MG63 (cell line): ENCODE results near the gene MYO19. TPM values are rescaled to one million over a fixed set of nuclear protein-coding genes. Genes with fewer than 3 reads are reported as not detected.
"Not testable (repeated sequence)": the region's sequence is repeated elsewhere in the genome, so short reads cannot be mapped to it uniquely, and the experiment has no call there.

Experiments used
- DNase-seq: peaks from one replicate; pipeline ENCODE4 v3.0.0-alpha.2; 2020
- H3K27me3 ChIP-seq: fragments of 250-450 bp; sonication (Bioruptor Pico); 2 replicates; pipeline ENCODE4 v1.5.1; 2020; ENCODE audit warnings: mild to moderate bottlenecking, moderate library complexity
- H3K36me3 ChIP-seq: fragments of 250-450 bp; sonication (Bioruptor Pico); 2 replicates; pipeline ENCODE4 v1.5.1; 2020; ENCODE audit warnings: mild to moderate bottlenecking, moderate library complexity
- H3K4me3 ChIP-seq: fragments of 250-450 bp; sonication (Bioruptor Pico); 2 replicates; pipeline ENCODE4 v1.5.1; 2020; ENCODE audit warnings: mild to moderate bottlenecking, moderate library complexity
- H3K9me3 ChIP-seq: fragments of 250-450 bp; sonication (Bioruptor Pico); 2 replicates; pipeline ENCODE4 v1.5.1; 2020; ENCODE audit warnings: mild to moderate bottlenecking, moderate library complexity
- total RNA-seq: library from RNA; depleted of rRNA; stranded (reverse); fragments of >200 nt; shearing (Covaris generic); gene quantifications from 2 replicates; pipeline ENCODE4 v1.2.3, GENCODE V29; 2014; ENCODE audit warnings: low replicate concordance; rRNA removed

MYO19 gene
- total RNA-seq, 1 experiment from 2014 or later = 73.9 TPM

GRCh38 chr17:36461330-36462110 lies 73.1 kb downstream of the MYO19 start:
- no peak overlapping the region for H3K4me3 ChIP-seq
- H3K27me3 ChIP-seq = peaks cover 20% of the 10 kb centered on the region
- DNase-seq = no peak
- no peaks in the 10 kb centered on the region for H3K9me3 ChIP-seq
- H3K36me3 ChIP-seq = no peaks in the 10 kb centered on the region

- Histone ChIP-seq H3K27me3 (peaks cover 20% of the 10 kb centered on the region), H3K9me3 (no peaks in the 10 kb centered on the region), H3K36me3 (no peaks in the 10 kb centered on the region), H3K4me3 (no peak overlapping the region)
- DNase-seq = no peak
Measured at GRCh38 chr17:36460265-36460937, 74.3 kb downstream of the MYO19 start.

- Histone ChIP-seq H3K9me3 (no peaks in the 10 kb centered on the region), H3K4me3 (no peak overlapping the region), H3K27me3 (peaks cover 20% of the 10 kb centered on the region), H3K36me3 (no peaks in the 10 kb centered on the region)
- no peak for DNase-seq
Measured at GRCh38 chr17:36459601-36460000, 75.1 kb downstream of the MYO19 start.

GRCh38 chr17:36459045-36459444 lies 75.6 kb downstream of the MYO19 start:
- DNase-seq = no peak
- Histone ChIP-seq H3K4me3 (no peak overlapping the region), H3K27me3 (peaks cover 20% of the 10 kb centered on the region), H3K36me3 (no peaks in the 10 kb centered on the region), H3K9me3 (no peaks in the 10 kb centered on the region)

- peaks cover 20% of the 10 kb centered on the region for H3K27me3 ChIP-seq
- DNase-seq, H3K4me3 ChIP-seq, H3K9me3 ChIP-seq, H3K36me3 ChIP-seq: not testable (repeated sequence)
Measured at GRCh38 chr17:36457701-36458100, 77.0 kb downstream of the MYO19 start.

GRCh38 chr17:36452888-36453287 lies 81.8 kb downstream of the MYO19 start:
- H3K4me3 ChIP-seq, H3K9me3 ChIP-seq, H3K36me3 ChIP-seq, DNase-seq, H3K27me3 ChIP-seq: not testable (repeated sequence)

- H3K27me3 ChIP-seq, H3K36me3 ChIP-seq, H3K4me3 ChIP-seq, H3K9me3 ChIP-seq, DNase-seq: not testable (repeated sequence)
Measured at GRCh38 chr17:36449997-36450396, 84.7 kb downstream of the MYO19 start.

Other genes starting within 250 kb of the MYO19 start
- gene TBC1D3G, start 211.0 kb downstream of the MYO19 start, total RNA-seq = not detected in 2 replicates
- gene TBC1D3H, start 146.4 kb downstream of the MYO19 start, total RNA-seq = not detected in 2 replicates
- 44.9 and 60.6 TPM in 2 replicates for gene ZNHIT3, start 48.2 kb downstream of the MYO19 start, total RNA-seq
- 6.6 and 7.7 TPM in 2 replicates for gene PIGW, start 119 bp upstream of the MYO19 start, total RNA-seq
- 64.2 and 77.3 TPM in 2 replicates for gene GGNBP2, start 10.1 kb upstream of the MYO19 start, total RNA-seq
- 17.4 and 18.0 TPM in 2 replicates for gene DHRS11, start 57.0 kb upstream of the MYO19 start, total RNA-seq
- 16.7 and 19.9 TPM in 2 replicates for gene MRM1, start 66.7 kb upstream of the MYO19 start, total RNA-seq